HTR-8/SVneo (cell line): ENCODE measurements around the gene SNTA1.
"Not testable (repeated sequence)": the region's sequence is repeated elsewhere in the genome, so short reads cannot be mapped to it uniquely, and the experiment has no call there.

Experiments
- DNase-seq: peaks from one replicate; pipeline ENCODE4 v3.0.0; 2011; ENCODE audit warnings: low spot score, mixed read lengths; ENCODE audit not compliant: insufficient read length
- FAIRE-seq: peaks from 2 replicates; lab custom pipeline; 2011; peaks lifted over from hg19 to GRCh38; lab: Jason Lieb, UNC

The SNTA1 gene

GRCh38 chr20:33470457-33470856 is 26.9 kb upstream of the SNTA1 start:
- DNase-seq (no peak), FAIRE-seq (no peak)

DNA sequence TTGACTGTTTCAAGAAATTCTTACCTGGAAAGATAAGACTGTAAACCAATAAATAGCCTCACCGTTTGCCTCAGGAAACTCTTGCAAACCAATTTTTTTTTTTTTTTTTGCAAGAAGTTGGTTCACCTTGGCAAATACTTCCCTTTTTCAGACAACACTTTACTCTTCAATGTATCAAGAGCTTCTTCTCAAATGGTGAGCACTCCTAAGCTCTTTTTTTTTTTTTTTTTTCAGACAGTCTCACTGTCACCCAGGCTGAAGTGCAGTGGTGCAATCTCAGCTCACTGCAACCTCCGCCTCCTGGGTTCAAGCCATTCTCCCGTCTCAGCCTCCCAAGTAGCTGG is 22.7 kb upstream of the SNTA1 start:
- no peak for DNase-seq
- no peak for FAIRE-seq

DNA sequence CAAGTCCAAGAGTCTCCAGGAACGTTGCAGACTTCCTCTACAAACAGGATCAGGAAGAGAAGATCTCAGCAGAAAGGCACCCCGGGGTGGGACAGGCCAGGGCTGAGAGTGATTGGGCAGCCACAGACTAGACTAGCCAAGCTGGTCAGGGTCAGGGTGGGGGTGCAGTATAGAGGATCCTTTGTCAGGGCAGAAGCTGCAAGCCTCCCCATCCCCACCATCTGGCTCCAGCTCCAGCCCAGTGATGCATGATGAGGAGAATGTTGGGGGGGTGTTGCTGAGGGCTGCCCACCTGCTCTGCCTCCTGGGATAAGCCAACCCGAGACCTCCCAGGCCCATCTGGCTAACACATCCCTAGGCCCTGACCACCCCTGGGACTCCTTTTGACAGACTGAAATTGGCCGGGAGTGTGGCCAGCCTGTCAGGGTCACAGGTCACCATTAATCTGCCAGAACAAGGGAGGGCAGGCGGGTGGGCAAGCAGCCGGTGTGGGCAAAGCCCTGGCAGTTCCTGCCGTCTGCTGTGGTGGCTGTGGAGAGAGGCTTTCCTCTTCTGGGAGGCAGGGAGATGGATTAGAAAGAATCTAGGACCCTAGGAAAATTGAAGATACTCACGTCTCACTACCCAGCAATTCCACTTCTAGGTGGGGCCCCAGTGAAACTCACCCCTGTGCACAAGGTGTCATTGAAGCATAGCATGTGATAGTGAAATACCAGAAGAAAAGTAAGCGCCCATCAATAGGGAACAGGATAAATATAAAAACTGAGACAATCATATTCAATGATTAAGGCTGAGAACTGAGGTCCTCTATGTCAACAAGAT is 22.1 kb upstream of the SNTA1 start:
- no peak for FAIRE-seq
- no peak for DNase-seq

GRCh38 chr20:33464759-33465158 is 21.2 kb upstream of the SNTA1 start:
- FAIRE-seq, DNase-seq: not testable (repeated sequence)

DNA sequence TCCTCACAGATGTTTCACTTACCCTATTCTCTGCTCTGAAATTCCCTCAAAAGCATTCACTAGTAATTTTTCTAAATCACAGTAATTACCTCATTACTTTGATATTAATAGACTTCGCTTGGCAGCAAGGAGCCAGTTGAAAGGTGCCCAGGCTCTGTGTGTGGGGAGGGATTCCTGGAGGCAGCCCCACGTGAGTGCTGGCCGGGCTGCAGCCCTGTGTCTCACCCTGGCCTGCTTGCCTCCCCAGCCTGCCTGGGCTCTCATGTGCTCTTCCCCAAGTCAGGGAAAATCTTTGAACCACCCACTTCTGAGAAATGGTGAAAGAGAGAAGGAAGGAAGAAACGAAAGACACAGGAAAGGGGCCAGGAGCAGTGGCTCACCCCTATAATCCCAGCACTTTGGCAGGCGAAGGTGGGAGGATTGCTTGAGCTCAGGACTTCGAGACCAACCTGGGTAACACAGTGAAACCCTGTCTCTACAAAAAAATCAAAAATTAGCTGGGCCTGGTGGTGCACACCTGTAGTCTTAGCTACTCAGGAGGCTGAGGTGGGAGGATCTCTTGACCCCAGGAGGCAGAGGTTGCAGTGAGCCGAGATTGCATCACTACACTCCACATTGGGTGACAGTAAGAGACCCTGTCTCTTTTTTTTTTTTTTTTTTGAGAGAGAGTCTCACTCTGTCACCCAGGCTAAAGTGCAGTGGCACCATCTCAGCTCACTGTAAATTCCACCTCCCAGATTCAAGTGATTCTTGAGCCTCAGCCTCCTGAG is 20.0 kb upstream of the SNTA1 start:
- no peak for DNase-seq
- FAIRE-seq: no peak

DNA sequence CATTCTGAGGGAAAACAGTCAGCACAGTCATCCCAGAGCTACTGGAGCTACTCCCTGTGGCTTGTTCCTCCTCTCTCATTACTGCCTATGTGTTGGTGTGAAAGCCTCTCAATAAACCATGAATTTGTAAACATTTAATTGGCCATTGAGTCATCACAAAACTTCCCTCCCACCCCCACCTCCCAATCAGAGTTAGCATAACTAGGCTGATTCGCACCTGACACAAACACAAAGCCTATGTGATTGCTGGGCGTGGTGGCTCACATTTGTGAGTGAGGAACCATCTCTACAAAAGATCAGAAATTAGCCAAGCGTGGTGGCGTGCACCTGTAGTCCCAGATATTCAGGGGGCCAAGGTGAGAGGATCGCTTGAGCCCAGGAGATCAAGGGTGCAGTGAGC is 17.1 kb upstream of the SNTA1 start:
- FAIRE-seq (no peak), DNase-seq (no peak)

- no peak for FAIRE-seq
Measured at GRCh38 chr20:33459599-33459998, 16.0 kb upstream of the SNTA1 start.

GRCh38 chr20:33456916-33457642 is 13.5 kb upstream of the SNTA1 start:
- FAIRE-seq: peak; percentile 80
- DNase-seq: peak; percentile 89

More at GRCh38 chr20:33459599-33459998, 16.0 kb upstream of the SNTA1 start:
- no peak for DNase-seq

- DNase-seq: no peak
- no peak for FAIRE-seq
Measured at GRCh38 chr20:33450867-33451266, 7.3 kb upstream of the SNTA1 start.

DNA sequence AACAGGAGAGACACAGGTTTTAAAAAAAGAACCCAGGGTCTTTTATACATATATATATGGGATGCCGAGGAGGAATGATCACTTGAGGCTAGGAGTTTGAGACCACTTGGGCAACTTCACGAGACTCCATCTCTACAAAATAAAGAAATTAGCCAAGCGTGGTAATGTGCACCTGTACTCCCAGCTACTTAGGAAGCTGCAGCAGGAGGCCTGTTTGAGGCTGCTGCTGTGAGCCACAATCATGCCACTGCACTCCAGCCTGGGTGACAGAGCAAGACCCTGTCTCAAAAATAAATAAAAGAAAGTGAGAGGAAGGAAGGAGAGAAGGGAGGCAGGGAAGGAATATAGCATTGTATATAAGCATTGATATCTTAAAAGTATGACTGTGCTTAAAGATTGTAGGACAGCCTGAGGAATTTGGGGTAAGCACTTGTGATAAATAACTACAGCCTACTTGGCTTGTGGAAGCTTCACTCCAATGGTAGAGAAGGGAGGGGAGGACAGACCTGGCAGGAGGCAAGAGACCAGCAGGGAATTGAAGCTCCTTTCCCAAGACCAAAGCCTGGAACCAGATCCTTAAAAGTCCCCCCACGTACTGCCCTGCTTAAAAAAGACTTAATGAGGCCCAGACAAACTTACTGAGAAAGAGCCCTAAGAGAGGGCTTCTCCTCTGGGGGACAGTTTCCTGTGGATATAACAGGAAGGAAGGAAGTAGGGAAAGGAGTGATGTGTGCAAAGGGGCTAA is 2.5 kb upstream of the SNTA1 start:
- FAIRE-seq (no peak), DNase-seq (no peak)

DNA sequence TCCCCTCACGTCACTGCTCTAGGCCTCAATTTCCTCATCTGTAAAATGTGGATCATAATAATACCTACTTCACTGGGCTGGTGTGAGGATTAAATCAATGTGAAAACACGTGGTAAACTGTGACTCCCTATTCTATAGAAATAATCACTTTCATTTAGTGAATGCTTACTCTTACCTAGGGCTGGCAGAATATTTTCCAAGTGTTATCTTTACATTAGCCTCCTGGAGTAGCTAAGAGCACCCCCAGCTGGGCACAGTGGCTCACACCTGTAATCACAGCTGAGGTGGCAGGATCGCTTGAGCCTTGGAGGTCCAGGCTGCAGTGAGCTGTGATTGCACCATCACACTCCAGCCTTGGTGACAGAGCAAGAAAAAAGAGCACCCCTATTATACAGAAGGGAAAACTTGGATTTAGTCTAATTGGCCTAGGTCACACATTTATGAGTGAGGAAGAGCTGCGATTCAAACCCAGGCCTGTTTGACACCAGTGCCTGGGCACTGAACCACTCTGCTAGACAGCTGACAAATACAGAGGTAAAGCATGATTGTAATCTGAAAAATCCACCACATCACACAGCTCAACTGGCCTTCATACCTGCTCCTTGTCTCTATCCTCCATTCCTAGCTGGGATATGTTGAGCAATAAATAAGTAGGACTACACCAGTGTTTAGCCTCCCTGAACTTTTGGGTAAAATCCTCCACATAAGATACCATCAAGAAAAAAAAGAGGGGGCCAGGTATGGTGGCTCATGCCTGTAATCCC is 1.4 kb upstream of the SNTA1 start:
- FAIRE-seq (no peak), DNase-seq (no peak)

DNA sequence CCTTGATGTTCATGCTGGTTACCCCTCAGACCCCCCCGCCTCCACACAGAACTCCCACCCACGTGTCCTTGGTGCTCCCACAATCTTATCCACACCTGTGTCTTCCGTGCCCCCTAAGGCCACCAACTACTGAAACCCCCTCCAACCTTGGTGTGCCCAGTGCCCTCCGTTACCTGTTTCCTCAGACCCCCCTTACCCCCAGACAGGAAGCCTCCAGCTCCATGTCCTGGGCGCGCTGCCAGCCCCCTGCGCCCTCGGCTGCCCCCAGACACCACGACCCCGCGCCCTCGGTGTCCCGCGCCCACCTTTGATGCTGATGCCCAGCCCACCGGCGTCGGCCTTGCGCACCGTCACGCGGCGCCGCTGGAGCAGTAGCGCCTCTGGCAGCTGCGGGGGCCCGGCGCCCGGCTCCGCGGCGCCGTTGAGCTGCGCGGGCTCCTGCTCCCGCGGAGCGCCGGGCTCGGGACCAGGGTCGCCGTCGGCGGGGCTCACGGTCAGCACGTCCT is 504 bp downstream of the SNTA1 start:
- DNase-seq: no peak
- no peak for FAIRE-seq

- DNase-seq: no peak
- FAIRE-seq: no peak
Measured at GRCh38 chr20:33442136-33443005, 1.2 kb downstream of the SNTA1 start.

DNA sequence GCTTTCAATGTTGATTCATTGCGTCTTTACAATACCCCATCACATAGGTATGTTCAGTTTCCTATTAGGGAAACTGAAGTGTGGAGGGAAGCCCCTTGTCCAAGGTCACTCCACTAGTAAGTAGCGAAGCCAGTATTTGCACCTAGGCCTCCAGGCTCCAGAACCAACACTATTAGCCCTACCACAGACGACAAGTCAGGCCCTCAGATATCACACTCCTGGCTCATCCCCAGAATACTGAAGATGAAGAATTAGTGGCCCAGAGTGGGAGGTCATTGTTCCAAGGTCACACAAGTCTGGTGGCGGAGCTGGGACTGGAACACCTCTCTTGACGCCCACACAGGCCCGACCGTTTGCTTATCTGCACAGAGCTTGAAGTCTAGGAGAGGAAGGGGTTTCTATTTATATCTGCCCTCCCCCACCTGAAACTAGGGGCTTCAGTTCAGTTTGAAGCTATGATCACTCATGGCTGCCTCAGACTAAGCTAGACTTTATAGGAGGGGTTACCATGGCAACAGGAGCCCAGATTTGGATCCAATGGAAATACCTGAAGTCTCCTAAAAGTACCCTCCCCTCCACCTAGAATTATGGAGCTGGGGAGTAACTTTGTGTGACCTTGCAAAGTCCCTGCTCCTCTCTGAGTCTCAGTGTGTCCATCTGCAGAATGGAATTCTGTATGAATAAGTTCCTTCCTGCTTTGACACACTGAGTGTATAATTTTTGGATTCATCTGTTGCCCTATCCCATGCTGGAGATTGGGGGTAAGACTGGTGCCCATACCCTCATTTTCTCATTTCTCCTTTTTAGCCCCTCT is 2.2 kb downstream of the SNTA1 start:
- FAIRE-seq: no peak

GRCh38 chr20:33440562-33440961 is 3.0 kb downstream of the SNTA1 start:
- not testable (repeated sequence) for FAIRE-seq, DNase-seq

More for the DNA sequence above, 2.2 kb downstream of the SNTA1 start:
- no peak for DNase-seq

- DNase-seq (no peak), FAIRE-seq (no peak)
Measured at GRCh38 chr20:33438481-33438880, 5.1 kb downstream of the SNTA1 start.

GRCh38 chr20:33437141-33437911 is 6.2 kb downstream of the SNTA1 start:
- FAIRE-seq: no peak
- DNase-seq: peak; percentile 63
